SJCRH30 (cell line): Measurements from ENCODE around the gene DDX17. TPM values are rescaled to one million over a fixed set of nuclear protein-coding genes. Genes with fewer than 3 reads are reported as not detected.

Experiments
- DNase-seq, 2 experiments: peaks; one replicate each; pipeline ENCODE4 v3.0.0-alpha.2; 2015 to 2020
- H3K27ac ChIP-seq: fragments of 250-450 bp; sonication (Bioruptor Pico); 2 replicates; pipeline ENCODE4 v1.5.1; 2020; ENCODE audit warnings: mild to moderate bottlenecking, moderate library complexity
- H3K27me3 ChIP-seq: fragments of 250-450 bp; sonication (Bioruptor Pico); 2 replicates; pipeline ENCODE4 v1.5.1; 2020; ENCODE audit warnings: mild to moderate bottlenecking, moderate library complexity
- H3K36me3 ChIP-seq: fragments of 250-450 bp; sonication (Bioruptor Pico); 2 replicates; pipeline ENCODE4 v1.5.1; 2020; ENCODE audit warnings: mild to moderate bottlenecking, moderate library complexity
- H3K4me1 ChIP-seq: fragments of 250-450 bp; sonication (Bioruptor Pico); 2 replicates; pipeline ENCODE4 v1.5.1; 2020; ENCODE audit warnings: mild to moderate bottlenecking, moderate library complexity
- H3K4me3 ChIP-seq: fragments of 250-450 bp; sonication (Bioruptor Pico); 2 replicates; pipeline ENCODE4 v1.5.1; 2020; ENCODE audit warnings: mild to moderate bottlenecking, moderate library complexity
- H3K9me3 ChIP-seq: fragments of 250-450 bp; sonication (Bioruptor Pico); replicated peaks from 2 replicates; pipeline ENCODE4 v1.5.1; 2020; ENCODE audit warnings: mild to moderate bottlenecking, moderate library complexity
- total RNA-seq: library from RNA; depleted of rRNA; stranded (reverse); fragments of >200 nt; shearing (Covaris generic); gene quantifications from 2 replicates; pipeline ENCODE4 v1.2.3, GENCODE V29; 2014

Gene DDX17
- total RNA-seq, 1 experiment from 2014 or later = 356 TPM

- Histone ChIP-seq H3K36me3 (no peaks in the 10 kb centered on the region), H3K27me3 (peaks cover 35% of the 10 kb centered on the region), H3K27ac (no peak overlapping the region), H3K9me3 (no peaks in the 10 kb centered on the region), H3K4me1 (no peaks in the 10 kb centered on the region), H3K4me3 (no peak overlapping the region)
- DNase-seq = no peak
These were observed 53.6 kb downstream of the DDX17 start for GRCh38 chr22:38452373-38453065.

DNA sequence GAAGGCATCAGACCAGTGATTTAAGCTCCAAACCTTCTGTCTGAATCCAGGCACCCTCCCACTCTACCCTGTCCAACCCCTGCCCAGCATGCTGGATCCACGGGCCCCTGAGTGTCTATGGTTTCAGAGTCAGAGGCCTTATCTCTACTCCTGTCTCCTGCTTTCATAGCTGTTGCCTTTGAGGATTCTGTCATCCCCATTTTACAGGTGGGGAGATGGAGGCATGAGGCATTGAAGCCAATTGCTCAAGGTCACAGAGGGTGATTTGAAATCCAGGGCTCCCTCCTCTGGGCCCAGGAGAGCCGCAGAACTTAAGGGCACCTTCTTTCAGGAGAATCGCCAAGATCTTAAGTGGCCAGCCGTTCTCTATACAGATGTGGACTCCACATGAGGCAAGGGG, 54.2 kb downstream of the DDX17 start:
- peaks cover 31% of the 10 kb centered on the region for H3K27me3 ChIP-seq
- H3K4me3 ChIP-seq = no peak overlapping the region
- no peaks in the 10 kb centered on the region for H3K4me1 ChIP-seq
- DNase-seq = no peak
- no peak overlapping the region for H3K27ac ChIP-seq
- no peaks in the 10 kb centered on the region for H3K9me3 ChIP-seq
- H3K36me3 ChIP-seq = no peaks in the 10 kb centered on the region

GRCh38 chr22:38451404-38451803, 54.7 kb downstream of the DDX17 start:
- Histone ChIP-seq H3K4me3 (no peak overlapping the region), H3K27me3 (peaks cover 28% of the 10 kb centered on the region), H3K9me3 (no peaks in the 10 kb centered on the region), H3K4me1 (no peaks in the 10 kb centered on the region), H3K27ac (no peak overlapping the region), H3K36me3 (no peaks in the 10 kb centered on the region)
- no peak for DNase-seq

DNA sequence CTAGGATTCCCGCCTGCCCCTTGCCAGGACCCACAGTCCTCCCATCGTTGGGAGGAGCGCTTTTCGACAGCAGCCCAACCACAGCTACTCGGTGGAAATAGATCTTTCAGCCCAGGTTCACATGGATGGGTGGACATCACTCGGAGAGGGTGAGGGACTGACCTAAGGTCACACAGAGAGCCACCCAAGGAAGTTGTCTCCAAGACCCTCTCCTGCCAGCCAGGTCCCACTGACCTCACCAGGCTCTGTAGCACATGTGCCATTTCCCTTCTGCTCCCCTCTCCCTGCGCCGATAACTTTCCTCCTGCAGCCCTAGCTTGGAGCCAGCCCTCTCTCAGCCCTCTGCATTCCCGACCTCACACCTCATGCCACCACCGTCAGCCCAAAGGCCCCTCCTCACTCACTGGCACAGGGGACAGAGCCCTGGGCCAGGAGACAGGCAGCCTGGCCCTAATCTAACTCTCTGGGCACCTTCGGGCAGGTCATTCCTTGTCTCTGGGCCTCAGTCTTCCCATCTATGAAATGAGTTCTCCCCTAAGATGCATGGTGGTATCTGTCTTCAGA, 55.8 kb downstream of the DDX17 start:
- Histone ChIP-seq H3K4me1 (no peaks in the 10 kb centered on the region), H3K27me3 (peaks cover 26% of the 10 kb centered on the region), H3K9me3 (no peaks in the 10 kb centered on the region), H3K36me3 (no peaks in the 10 kb centered on the region), H3K27ac (no peak overlapping the region), H3K4me3 (no peak overlapping the region)
- DNase-seq = no peak

- H3K36me3 ChIP-seq = no peaks in the 10 kb centered on the region
- no peaks in the 10 kb centered on the region for H3K4me1 ChIP-seq
- peaks cover 26% of the 10 kb centered on the region for H3K27me3 ChIP-seq
- H3K9me3 ChIP-seq = no peaks in the 10 kb centered on the region
- H3K4me3 ChIP-seq = no peak overlapping the region
- no peak for DNase-seq
- H3K27ac ChIP-seq = no peak overlapping the region
These were observed 56.3 kb downstream of the DDX17 start for GRCh38 chr22:38449776-38450175.

DNA sequence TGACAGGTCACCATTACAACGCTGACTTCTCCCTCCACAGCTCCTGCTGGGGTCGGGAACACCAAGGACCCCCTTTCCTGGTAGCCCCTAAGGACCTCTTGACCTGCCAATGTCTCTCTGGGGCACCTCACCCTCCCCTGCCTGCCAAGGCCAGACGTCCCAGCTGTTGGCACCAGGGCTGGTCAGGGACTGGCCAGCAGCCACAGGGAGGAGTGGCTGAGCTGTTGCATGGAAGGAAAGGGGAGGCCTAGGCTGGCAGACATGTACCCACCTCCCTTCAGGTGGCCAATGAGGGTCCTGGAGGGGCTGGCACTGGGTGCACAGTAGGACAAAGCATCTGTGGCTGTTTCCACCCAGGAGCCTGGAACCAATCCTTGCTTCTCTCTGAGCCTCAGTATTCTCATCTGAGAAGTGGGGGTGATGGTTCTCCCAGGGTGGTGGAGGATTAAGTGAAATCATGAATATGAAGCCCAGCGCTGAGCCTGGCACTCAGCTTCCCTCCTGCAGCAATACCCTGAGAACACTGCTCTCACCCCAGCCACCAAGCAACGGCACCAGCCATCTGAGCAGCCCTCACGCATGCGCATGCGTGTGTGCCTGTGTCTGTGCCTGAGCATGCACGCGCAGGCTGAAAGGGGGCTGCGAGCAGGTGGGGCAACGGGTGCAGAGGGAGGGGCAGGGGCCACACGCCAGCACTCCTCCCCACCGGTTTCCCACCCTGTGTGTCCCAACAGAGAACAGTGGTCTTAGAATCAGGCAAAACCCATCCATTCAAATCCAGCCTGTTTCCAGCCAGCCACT, 57.0 kb downstream of the DDX17 start:
- no peak for DNase-seq
- peaks cover 29% of the 10 kb centered on the region for H3K27me3 ChIP-seq

DNA sequence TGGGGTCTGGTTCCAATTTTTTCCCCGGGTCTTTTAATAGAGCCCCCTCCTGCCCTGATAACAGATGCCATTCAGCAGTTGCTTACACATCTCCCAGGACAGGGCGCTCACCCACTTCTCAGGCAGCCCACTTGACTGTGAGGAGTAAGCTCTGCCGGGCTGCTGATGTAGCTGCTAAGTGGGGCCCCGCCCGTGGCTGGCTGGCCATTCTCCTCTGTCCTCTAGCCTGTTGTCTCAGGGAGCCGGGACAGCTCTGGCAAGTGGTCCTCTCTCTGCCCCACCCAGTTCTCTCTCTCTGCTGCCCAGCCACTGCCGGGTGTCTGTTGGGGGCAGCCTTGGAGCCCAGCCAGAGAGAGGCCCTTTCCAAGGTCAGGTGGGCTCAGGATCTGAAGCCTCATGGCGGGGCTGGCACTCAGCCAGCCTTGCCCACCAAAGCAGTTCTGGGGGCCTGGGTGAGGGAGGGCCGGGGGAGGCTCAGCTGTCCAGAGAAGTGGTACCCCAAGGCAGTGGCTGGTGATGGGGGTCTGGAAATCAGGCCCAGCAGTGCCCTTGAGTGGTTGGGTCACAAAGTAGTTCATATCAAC, 60.0 kb downstream of the DDX17 start:
- no peaks in the 10 kb centered on the region for H3K4me1 ChIP-seq
- H3K27me3 ChIP-seq = peaks cover 14% of the 10 kb centered on the region; the same call in 1 of the 2 replicates
- H3K9me3 ChIP-seq = no peaks in the 10 kb centered on the region
- H3K36me3 ChIP-seq = no peaks in the 10 kb centered on the region
- DNase-seq = no peak
- H3K4me3 ChIP-seq = no peak overlapping the region
- no peak overlapping the region for H3K27ac ChIP-seq

More for the DNA sequence above, 57.0 kb downstream of the DDX17 start:
- Histone ChIP-seq H3K4me3 (no peak overlapping the region), H3K36me3 (no peaks in the 10 kb centered on the region), H3K9me3 (no peaks in the 10 kb centered on the region), H3K4me1 (no peaks in the 10 kb centered on the region), H3K27ac (no peak overlapping the region)

DNA sequence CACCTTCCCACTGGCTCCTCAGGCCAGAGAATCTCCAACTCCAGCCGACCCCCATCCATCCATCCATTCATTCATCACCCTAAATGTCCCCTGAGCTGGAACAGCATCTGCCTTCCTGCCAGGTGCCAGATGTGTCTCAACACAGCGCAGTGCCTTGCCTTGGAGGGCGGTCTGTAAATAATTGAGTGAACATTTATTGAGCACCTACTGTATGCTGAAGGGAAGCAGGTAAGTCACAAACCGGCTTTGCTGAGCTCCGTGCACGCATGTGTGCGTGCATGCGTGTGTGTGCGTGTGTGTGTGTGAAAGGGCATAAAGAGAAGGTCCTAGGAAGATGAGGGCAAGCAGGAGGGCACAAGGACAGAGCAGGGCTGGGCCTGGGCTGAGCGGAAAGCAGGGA, 61.3 kb downstream of the DDX17 start:
- Histone ChIP-seq H3K4me1 (no peaks in the 10 kb centered on the region), H3K27me3 (0 out of 2 replicates have a peak, but pooled peaks cover 7% of the 10 kb centered on the region), H3K9me3 (no peaks in the 10 kb centered on the region), H3K36me3 (no peaks in the 10 kb centered on the region), H3K4me3 (no peak overlapping the region), H3K27ac (no peak overlapping the region)
- no peak for DNase-seq

DNA sequence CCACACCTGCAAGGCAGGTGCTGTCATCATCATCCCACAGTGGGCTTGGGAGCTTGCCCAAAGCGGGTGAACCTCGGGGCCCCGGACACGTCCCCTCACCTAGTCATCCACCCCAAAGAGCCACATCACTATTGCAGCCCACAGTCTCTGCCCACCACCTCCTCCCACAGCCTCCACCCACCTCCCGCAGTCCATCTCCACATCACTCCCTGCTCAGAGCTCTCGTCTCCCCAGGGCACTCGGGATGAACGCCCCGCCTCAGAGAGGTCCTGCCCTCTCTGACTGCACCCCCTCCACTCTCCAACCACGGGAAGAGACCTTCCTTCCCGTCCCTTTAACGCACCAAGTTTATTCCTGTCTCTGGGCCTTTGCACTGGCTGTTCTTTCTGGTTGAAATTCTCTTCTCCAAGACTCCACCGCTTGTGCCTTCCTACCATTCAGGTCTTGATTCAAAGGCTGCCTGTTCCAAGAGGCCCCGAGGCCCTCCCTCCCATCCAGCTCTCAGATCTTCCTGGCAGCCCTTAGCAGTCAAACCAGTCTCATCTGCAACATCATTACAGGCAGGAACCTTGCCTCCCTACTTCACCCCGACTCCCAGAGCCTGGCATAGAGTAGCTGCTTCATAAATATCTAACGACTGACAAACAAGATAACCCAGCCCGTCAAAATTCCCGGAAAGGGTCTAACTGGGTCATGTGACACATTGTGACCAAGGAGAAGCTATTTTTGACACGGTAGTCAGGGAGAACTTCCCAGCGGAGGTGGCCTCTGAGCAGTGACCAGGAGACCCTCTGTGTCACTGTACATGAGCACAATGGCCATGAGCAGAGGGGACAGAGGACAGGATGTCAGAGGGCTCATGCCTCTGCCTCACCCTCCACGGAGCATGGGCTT, 62.2 kb downstream of the DDX17 start:
- Histone ChIP-seq H3K9me3 (no peaks in the 10 kb centered on the region), H3K4me3 (no peak overlapping the region), H3K27ac (no peak overlapping the region), H3K4me1 (no peaks in the 10 kb centered on the region), H3K36me3 (no peaks in the 10 kb centered on the region), H3K27me3 (0 out of 2 replicates have a peak, but pooled peaks cover 4% of the 10 kb centered on the region)
- no peak for DNase-seq

DNA sequence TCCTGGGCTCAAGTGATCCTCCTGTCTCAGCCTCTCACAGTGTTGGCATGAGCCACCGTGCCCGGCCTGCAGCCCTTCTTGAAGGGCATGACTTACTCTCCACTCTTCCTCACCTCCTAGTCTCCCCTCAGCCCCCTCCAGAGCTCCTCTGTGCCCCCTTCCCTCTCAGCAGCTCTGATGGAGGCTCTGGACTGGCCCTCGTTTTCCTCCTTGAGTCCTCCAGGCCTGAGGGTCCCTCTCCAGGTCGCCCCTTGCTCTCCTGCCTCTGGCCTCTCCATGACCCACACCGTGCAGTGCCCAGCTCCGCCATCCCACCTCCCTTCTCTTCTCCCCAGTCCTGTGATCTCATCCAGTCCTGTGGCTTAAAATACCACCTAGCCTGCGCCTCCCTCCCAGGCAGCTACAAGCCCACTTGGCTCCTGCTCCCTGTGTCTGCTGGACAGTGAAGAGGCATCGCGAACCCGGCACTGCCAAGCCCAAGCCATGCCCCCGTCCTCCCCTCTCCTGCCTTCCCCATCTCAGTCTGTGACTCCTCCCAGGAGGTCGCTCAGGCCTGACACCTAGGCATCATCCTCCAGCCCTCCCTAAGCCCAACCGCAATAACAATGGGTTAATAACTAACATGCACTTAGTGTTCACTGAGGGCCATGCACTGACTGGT, 63.0 kb downstream of the DDX17 start:
- no peak overlapping the region for H3K4me3 ChIP-seq
- no peak for DNase-seq
- 0 out of 2 replicates have a peak, but pooled peaks cover 4% of the 10 kb centered on the region for H3K27me3 ChIP-seq
- no peaks in the 10 kb centered on the region for H3K9me3 ChIP-seq
- H3K4me1 ChIP-seq = no peaks in the 10 kb centered on the region
- H3K27ac ChIP-seq = no peak overlapping the region
- no peaks in the 10 kb centered on the region for H3K36me3 ChIP-seq

GRCh38 chr22:38441620-38442287, 64.4 kb downstream of the DDX17 start:
- H3K27me3 ChIP-seq = 0 out of 2 replicates have a peak, but pooled peaks cover 4% of the 10 kb centered on the region

GRCh38 chr22:38440747-38441350, 65.3 kb downstream of the DDX17 start:
- Histone ChIP-seq H3K9me3 (no peaks in the 10 kb centered on the region), H3K36me3 (no peaks in the 10 kb centered on the region), H3K27me3 (0 out of 2 replicates have a peak, but pooled peaks cover 4% of the 10 kb centered on the region), H3K27ac (no peak overlapping the region), H3K4me3 (no peak overlapping the region), H3K4me1 (no peaks in the 10 kb centered on the region)
- DNase-seq = no peak

More at GRCh38 chr22:38441620-38442287, 64.4 kb downstream of the DDX17 start:
- DNase-seq = no peak
- H3K4me3 ChIP-seq = no peak overlapping the region
- no peaks in the 10 kb centered on the region for H3K9me3 ChIP-seq
- no peaks in the 10 kb centered on the region for H3K36me3 ChIP-seq
- H3K27ac ChIP-seq = no peak overlapping the region
- H3K4me1 ChIP-seq = no peaks in the 10 kb centered on the region

DNA sequence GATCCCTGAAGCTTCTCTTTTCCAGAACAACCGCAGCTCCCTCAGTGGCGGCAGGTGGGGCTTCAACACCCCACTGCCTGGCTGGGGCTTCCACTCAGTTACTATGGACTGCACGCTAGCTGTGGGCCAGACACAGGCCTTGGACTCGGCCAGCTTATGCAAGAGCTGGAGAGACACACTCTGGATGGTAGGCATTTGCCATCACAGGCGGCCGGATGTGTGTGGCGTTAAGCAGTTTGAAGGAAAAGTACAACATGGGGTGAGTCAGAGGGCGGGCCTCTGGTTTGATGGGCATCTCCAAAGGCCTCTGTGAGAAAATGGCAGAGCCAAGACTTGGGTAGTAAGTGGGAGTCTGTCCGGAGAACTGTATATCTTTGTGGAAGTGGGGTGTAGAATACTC, 68.7 kb downstream of the DDX17 start:
- H3K4me3 ChIP-seq = no peak overlapping the region
- no peak for DNase-seq
- no peaks in the 10 kb centered on the region for H3K4me1 ChIP-seq
- H3K9me3 ChIP-seq = no peaks in the 10 kb centered on the region
- no peak overlapping the region for H3K27ac ChIP-seq
- no peaks in the 10 kb centered on the region for H3K36me3 ChIP-seq
- no peaks in the 10 kb centered on the region for H3K27me3 ChIP-seq
